Psoas muscle (tissue), 8 donors: ENCODE data around the gene TRIM10. TPM values are rescaled to one million over a fixed set of nuclear protein-coding genes. Genes with fewer than 3 reads are reported as not detected.

Experiments used
- ATAC-seq, 4 donors: fragments of 200-7000 bp; cut with Tn5 transposase; one replicate each; pipeline ENCODE4 v1.9.1; 2020; ENCODE audit warnings: moderate library complexity in 3 of 4, mild to moderate bottlenecking in 2 of 4
- DNase-seq, 2 donors: peaks; one replicate each; pipeline ENCODE4 v3.0.0-alpha.2; 2020
- H3K27ac ChIP-seq: fragments of 200-600 bp; one replicate; pipeline ENCODE4 v1.8.0; 2022
- H3K27me3 ChIP-seq, 3 donors: fragments of 200-600 bp in 1 of 3; one replicate each; pipeline versions ENCODE4 v1.6.1 to v1.8.0; 2013 to 2022; ENCODE audit warnings: low read length in 2 of 3, mild to moderate bottlenecking in 2 of 3, moderate library complexity in 1 of 3; ENCODE audit not compliant: insufficient read depth in 3 of 3
- H3K36me3 ChIP-seq, 2 donors: fragments of 200-600 bp in 1 of 2; one replicate each; pipeline versions ENCODE4 v1.6.1 to v1.8.0; 2013 to 2022; ENCODE audit warnings: low read depth in 1 of 2, mild to moderate bottlenecking in 1 of 2, moderate library complexity in 1 of 2; ENCODE audit not compliant: insufficient read depth in 1 of 2
- H3K4me1 ChIP-seq: fragments of 200-600 bp; one replicate; pipeline ENCODE4 v1.8.0; 2022
- H3K4me3 ChIP-seq: fragments of 200-600 bp; one replicate; pipeline ENCODE4 v1.8.0; 2022; ENCODE audit warnings: mild to moderate bottlenecking
- H3K9me3 ChIP-seq: fragments of 200-600 bp; one replicate; pipeline ENCODE4 v1.8.0; 2022
- CTCF ChIP-seq: fragments of 200-600 bp; IDR thresholded peaks from one replicate; pipeline ENCODE4 v1.8.0; 2022; ENCODE audit warnings: antibody characterized with exemption
- WGBS, 3 donors: extraction: QIAGEN DNeasy Blood & Tissue Kit; methylation state at CpG; one replicate each; pipeline versions ENCODE4 v1.1.6 to v1.1.7; 2013; 5-methylcytosine and 5-hydroxymethylcytosine counted together
- intact Hi-C, 2 donors: fragments of 100-400 bp; cut with DNase I; formaldehyde crosslinking; loops; one replicate each; pipeline versions ENCODE4 v1.11.0 to v1.14.2; 2022
- polyA plus RNA-seq, 3 donors: library from polyadenylated mRNA; stranded (reverse); fragments of 200-250 nt; gene quantifications; one replicate each; pipeline ENCODE4 v1.2.3, GENCODE V29; 2013
- total RNA-seq, 4 donors: library from RNA; stranded (reverse); fragmentation: NEBNext Ultra II Directional in 2 of 4; extraction: Animal tissue kit (Norgen Biotek cat#: 25700) in 2 of 4; gene quantifications; one replicate each; pipeline versions ENCODE4 v1.2.1 to v1.2.4, GENCODE V29; 2021 to 2023
- donor health status: healthy with polysubstance abuse.
- donor health status: DM: no; HTN: no; CAD: no; lungs with moderate emphysema.
- donor health status: Bipolar disorder and iron deficiency.
- donor health status: healthy.
- donor health status: DM: yes; HTN: yes; CAD: no.
- donor health status: DM: no; HTN: no; CAD: no.
- donor health status: DM: no; HTN: no; CAD: no.
- donor health status: DM: yes; HTN: yes; CAD: no.

The TRIM10 gene
- total and polyA plus RNA-seq, 7 donors, result 0.10 TPM; not detected in 6

GRCh38 chr6:30155520-30156261 is 5.3 kb downstream of the TRIM10 start:
- H3K9me3 ChIP-seq, result no peaks in the 10 kb centered on the region
- DNase-seq (no peak), ATAC-seq (no peak)
- H3K36me3 ChIP-seq, result no peaks in the 10 kb centered on the region
- H3K4me1 ChIP-seq, result no peaks in the 10 kb centered on the region
- H3K27ac ChIP-seq, result no peak overlapping the region
- H3K27me3 ChIP-seq, result peaks cover 0 to 2% (median 0%) of the 10 kb centered on the region in 3 donors
- intact Hi-C loops, result no loop called here
- 81 to 87% (median 86%) methylated on average over 2 of the region's 2 CpGs for WGBS, 3 donors
- no peak overlapping the region for H3K4me3 ChIP-seq
- no peak for TF ChIP-seq CTCF

GRCh38 chr6:30154709-30155519 is 6.1 kb downstream of the TRIM10 start:
- 37 to 57% (median 54%) methylated on average over 12 of the region's 12 CpGs for WGBS, 3 donors
- Histone ChIP-seq H3K36me3 (no peaks in the 10 kb centered on the region), H3K27ac (no peak overlapping the region), H3K9me3 (no peaks in the 10 kb centered on the region), H3K4me1 (no peaks in the 10 kb centered on the region), H3K27me3 (peaks cover 0 to 2% (median 0%) of the 10 kb centered on the region in 3 donors), H3K4me3 (no peak overlapping the region)
- ATAC-seq (no peak), DNase-seq (no peak)
- no peak for TF ChIP-seq CTCF
- intact Hi-C loops, result no loop called here

GRCh38 chr6:30154061-30154460 is 7.0 kb downstream of the TRIM10 start:
- ATAC-seq (no peak), DNase-seq (no peak)
- Histone ChIP-seq H3K27ac (no peak overlapping the region), H3K27me3 (peaks cover 0 to 2% (median 0%) of the 10 kb centered on the region in 3 donors), H3K4me1 (no peaks in the 10 kb centered on the region), H3K36me3 (no peaks in the 10 kb centered on the region), H3K9me3 (no peaks in the 10 kb centered on the region), H3K4me3 (no peak overlapping the region)
- WGBS, 3 donors, result 76 to 84% (median 79%) methylated on average over 17 of the region's 17 CpGs
- intact Hi-C loops, result no loop called here
- TF ChIP-seq CTCF, result no peak

- no peaks in the 10 kb centered on the region for H3K9me3 ChIP-seq
- peaks cover 0 to 2% (median under 1%) of the 10 kb centered on the region in 3 donors for H3K27me3 ChIP-seq
- intact Hi-C loops, result no loop called here
- H3K27ac ChIP-seq, result no peak overlapping the region
- ATAC-seq (no peak), DNase-seq (no peak)
- H3K4me1 ChIP-seq, result no peaks in the 10 kb centered on the region
- H3K36me3 ChIP-seq, result no peaks in the 10 kb centered on the region
- WGBS, 3 donors, result 66 to 90% (median 78%) methylated on average over 3 of the region's 3 CpGs
- H3K4me3 ChIP-seq, result no peak overlapping the region
- no peak for TF ChIP-seq CTCF
These were observed 8.0 kb downstream of the TRIM10 start for GRCh38 chr6:30152910-30153610.
